ENCODE results near the gene ARHGAP42. TPM values are rescaled to one million over a fixed set of nuclear protein-coding genes. Genes with fewer than 3 reads are reported as not detected.

The ARHGAP42 gene
- total and polyA plus RNA-seq, 12 donors = 2.5 to 25.0 (median 11.5) TPM

DNA sequence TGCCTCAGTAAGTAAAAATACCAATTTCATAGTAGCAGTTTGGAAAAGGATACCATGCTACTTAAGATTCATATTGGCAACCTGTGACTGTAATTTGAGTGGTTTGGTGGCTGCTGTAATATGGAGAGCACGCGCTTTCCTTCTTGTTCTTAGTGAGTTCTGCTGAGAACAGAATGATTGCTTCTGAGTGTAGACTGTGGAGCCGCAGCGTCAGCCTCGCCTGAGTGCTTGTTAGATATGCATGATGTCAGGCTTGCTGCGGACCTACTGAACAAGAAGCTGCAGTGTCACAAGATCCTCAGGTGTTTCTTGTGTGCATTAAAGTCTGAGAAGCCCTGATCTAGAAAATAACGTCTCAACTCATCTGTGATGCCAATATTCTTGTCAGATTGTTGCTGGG lies 143.2 kb downstream of the ARHGAP42 start:
- TF ChIP-seq, protein P1, sequence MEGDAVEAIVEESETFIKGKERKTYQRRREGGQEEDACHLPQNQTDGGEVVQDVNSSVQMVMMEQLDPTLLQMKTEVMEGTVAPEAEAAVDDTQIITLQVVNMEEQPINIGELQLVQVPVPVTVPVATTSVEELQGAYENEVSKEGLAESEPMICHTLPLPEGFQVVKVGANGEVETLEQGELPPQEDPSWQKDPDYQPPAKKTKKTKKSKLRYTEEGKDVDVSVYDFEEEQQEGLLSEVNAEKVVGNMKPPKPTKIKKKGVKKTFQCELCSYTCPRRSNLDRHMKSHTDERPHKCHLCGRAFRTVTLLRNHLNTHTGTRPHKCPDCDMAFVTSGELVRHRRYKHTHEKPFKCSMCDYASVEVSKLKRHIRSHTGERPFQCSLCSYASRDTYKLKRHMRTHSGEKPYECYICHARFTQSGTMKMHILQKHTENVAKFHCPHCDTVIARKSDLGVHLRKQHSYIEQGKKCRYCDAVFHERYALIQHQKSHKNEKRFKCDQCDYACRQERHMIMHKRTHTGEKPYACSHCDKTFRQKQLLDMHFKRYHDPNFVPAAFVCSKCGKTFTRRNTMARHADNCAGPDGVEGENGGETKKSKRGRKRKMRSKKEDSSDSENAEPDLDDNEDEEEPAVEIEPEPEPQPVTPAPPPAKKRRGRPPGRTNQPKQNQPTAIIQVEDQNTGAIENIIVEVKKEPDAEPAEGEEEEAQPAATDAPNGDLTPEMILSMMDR (IDR thresholded peaks at IDR 0.05) = no peak
- TF ChIP-seq POLR2A (IDR thresholded peaks at IDR 0.05) = no peak
- peak in 1 of 7 donors; percentile 61 for DNase-seq
- H3K27me3 ChIP-seq = no peaks in the 10 kb centered on the region
- H3K4me1 ChIP-seq (replicated peaks in 1 of 2) = no peaks in the 10 kb centered on the region
- no peaks in the 10 kb centered on the region for H3K36me3 ChIP-seq (replicated peaks in 1 of 2)
- H3K4me3 ChIP-seq = no peak overlapping the region
- WGBS, 4 donors = 72 to 87% (median 79%) methylated on average over 6 to 7 of the region's 7 CpGs
- H3K9me3 ChIP-seq (replicated peaks in 1 of 3) = no peaks in the 10 kb centered on the region
- H3K27ac ChIP-seq = no peak overlapping the region
- intact Hi-C loops (cut with DNase I) = no loop called here

DNA sequence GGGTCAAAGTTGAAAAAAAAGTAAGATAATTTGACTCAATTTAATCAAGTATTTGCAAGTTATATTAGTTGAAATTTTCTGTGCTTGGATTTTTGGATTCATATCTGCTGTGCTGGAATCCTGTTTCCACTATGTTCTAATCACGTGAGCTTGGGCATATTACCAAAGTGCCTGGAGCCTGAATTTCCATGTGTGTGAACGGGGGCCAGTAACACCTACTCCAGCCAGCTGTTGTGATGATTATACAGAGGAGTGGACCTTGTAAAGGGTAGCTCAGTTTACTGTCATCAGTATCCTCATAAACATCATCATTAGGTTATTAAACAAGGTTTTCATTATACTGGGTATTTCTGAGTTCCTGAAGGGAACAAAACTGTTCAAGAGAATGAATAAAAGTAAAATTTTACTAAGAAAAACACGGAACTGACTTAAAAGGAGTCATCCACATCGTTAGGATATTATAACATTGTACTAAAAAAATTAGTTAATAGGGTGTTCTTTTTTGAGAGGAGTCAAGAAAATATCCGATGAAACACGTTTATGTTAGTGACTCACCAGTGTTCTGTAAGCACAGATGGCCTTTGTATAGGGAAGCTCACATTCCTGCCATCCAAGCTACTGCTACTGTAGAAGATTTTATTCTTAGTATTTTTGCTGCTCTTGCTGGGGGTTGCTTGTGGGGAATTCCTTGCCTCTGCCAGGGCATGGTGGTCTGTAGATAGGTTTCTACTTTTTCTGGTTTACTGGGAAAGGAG lies 144.1 kb downstream of the ARHGAP42 start:
- DNase-seq = no peak
- Histone ChIP-seq H3K27ac (no peak overlapping the region), H3K4me1 (replicated peaks in 1 of 2) (no peaks in the 10 kb centered on the region), H3K36me3 (replicated peaks in 1 of 2) (no peaks in the 10 kb centered on the region), H3K9me3 (replicated peaks in 1 of 3) (no peaks in the 10 kb centered on the region), H3K4me3 (no peak overlapping the region), H3K27me3 (no peaks in the 10 kb centered on the region)
- TF ChIP-seq POLR2A (IDR thresholded peaks at IDR 0.05) = no peak
- TF ChIP-seq, protein P1 (IDR thresholded peaks at IDR 0.05) = no peak
- intact Hi-C loops (cut with DNase I) = no loop called here
- 50 to 70% (median 58%) methylated on average over 6 of the region's 6 CpGs for WGBS, 4 donors

DNA sequence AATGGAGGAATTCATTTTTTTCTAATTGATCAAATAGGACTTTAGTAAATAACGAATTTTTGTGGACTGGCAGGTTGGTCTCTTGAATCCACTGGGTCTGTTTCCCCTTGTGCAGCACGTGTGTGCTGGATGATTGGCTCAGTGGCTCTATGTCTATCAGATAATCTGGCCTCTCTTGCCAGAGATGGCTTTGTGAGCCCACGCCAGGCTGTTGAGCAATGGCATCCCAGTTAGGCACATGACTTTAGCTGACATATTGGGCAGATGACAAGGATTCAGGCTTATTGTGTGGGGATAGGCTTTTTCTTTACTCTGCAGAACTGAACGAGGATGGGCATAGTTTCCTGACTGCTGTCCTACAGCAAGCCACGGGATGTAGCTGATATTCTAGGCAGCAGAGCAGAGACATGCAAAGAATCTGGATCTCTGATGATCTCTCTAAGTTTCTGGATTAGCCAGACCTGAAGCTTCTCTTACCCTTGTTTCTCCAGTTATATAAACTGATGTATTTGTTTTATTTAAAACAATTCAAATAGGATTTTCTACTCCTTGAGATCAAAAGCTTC lies 144.9 kb downstream of the ARHGAP42 start:
- WGBS, 4 donors = 68 to 80% (median 70%) methylated on average over 5 of the region's 5 CpGs

DNA sequence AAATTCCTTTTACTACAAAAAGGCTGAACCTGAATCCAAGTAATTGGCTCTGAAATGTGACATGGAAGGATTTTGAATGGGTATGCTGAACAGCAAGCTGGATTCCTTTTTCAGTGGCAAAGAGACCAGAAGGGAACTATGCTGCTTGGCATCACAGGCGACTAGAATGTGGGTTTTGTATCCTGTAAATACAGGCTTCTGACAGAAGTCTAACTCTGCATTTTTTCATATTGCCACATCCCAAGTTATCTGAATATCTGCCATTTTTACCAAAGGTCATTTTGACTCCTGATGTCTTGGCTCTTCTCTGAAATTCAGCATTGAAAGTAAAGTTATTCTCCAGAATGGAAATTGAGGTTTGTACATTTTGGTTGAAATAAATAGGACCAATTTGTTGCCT lies 145.7 kb downstream of the ARHGAP42 start:
- TF ChIP-seq, protein P1 (IDR thresholded peaks at IDR 0.05) = no peak
- no peak for TF ChIP-seq POLR2A (IDR thresholded peaks at IDR 0.05)
- intact Hi-C loops (cut with DNase I) = no loop called here
- Histone ChIP-seq H3K36me3 (replicated peaks in 1 of 2) (no peaks in the 10 kb centered on the region), H3K9me3 (replicated peaks in 1 of 3) (no peaks in the 10 kb centered on the region), H3K27ac (no peak overlapping the region), H3K4me3 (no peak overlapping the region), H3K27me3 (no peaks in the 10 kb centered on the region), H3K4me1 (replicated peaks in 1 of 2) (no peaks in the 10 kb centered on the region)
- WGBS, 4 donors = 85 to 93% (median 90%) methylated on average over 1 of the region's 1 CpG
- DNase-seq = no peak

More for the DNA sequence above, 144.9 kb downstream of the ARHGAP42 start:
- Histone ChIP-seq H3K4me1 (replicated peaks in 1 of 2) (no peaks in the 10 kb centered on the region), H3K27ac (no peak overlapping the region), H3K27me3 (no peaks in the 10 kb centered on the region), H3K4me3 (no peak overlapping the region), H3K9me3 (replicated peaks in 1 of 3) (no peaks in the 10 kb centered on the region), H3K36me3 (replicated peaks in 1 of 2) (no peaks in the 10 kb centered on the region)
- intact Hi-C loops (cut with DNase I) = no loop called here
- peak in 1 of 7 donors; percentile 25 for DNase-seq
- TF ChIP-seq POLR2A (IDR thresholded peaks at IDR 0.05) = no peak
- TF ChIP-seq, protein P1 (IDR thresholded peaks at IDR 0.05) = no peak

All from adrenal gland (tissue), 12 donors.